SKM-1 (cell line): ENCODE measurements around the gene CCDC141.

Experiments
- DNase-seq: peaks from one replicate; lab custom pipeline; 2025; ENCODE audit not compliant: unreplicated experiment; lab: John Stamatoyannopoulos, UW

Gene CCDC141

DNA sequence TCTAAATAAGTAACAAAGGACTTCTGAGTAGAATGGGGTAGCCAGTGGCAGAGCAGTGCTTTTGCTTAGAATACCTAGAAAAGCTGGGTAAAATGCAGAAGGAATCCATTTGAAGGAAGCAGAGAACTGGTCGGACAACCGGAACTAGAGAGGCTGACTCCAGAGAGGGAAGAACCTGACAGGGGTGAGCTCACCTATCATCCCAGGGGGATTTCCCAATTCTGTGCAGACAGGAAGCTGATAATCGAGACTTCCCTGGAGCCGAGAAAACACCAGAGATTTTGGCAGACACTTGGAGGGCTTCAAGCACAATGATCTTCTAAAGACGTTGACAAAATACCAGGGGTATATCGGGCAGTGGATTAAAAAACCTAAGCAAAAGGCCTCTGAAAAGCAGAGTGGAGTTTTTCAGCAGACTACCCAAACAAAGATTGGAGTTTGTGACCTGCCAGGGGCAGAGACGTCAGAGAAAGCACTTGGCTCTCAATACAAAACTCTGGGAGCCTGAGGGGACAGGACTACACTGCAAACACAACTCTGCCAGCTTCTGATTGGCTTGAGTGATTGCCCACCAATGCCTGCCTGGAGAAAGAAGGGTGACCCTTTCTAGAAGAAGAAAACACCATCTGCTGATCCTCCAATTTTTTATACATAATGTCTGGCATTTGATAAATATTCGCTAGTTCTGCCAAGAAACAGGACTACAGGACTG, 175.3 kb downstream of the CCDC141 start:
- no peak for DNase-seq

DNA sequence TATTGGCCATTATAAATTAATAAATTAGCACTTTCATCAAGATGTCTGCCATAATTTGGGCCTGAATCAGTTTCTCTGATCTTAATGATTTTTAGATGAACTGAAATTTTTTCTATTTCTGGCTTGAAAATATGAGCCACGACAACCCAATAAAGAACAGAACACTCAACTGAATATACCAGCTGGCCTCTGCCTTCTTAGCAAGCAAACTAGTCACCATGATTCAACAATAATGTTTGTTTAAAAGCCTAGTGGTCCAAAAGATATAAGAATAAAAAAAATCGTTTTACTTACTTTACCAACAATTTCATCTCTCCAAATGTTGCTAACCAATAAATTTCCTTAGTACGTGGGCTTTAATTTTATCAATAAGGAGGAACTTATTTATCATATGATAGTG, 176.0 kb downstream of the CCDC141 start:
- DNase-seq, result no peak

DNA sequence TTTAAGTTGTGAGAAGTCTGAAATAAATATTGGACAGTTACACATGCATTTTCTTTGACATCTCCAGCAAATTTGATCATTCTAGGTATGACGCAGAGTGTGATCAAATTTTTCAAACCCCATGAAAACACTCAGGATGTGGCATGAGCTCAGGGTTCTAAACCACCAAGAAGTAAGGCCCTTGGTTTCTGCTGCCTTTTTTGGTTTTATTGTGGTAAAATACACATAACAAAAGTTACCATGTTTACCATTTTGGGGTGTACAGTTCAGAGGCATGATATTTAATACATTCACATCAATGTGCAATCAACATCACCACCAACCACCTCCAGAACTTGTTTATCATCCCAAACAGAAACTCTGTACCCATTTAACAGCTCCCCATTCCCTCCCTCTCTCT, 178.4 kb downstream of the CCDC141 start:
- no peak for DNase-seq

DNA sequence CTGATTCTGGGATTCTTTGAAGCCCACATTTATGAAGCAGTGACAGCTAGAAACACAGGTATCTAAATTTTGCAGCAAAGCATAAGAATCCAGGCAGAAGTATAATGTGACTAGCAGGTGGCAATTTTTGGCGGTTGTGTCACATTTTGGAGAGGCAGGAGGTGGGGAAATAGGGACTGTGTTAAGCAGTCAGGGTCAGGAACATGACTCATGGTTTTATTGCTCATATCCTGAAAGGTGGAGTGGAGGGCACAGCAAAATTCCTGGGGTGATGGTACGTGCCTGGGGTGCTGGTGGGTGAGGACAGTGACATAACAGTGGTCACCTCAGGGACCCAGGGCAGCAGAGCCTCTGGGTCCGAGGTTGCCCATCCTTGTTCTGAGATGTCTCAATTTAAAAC, 179.2 kb downstream of the CCDC141 start:
- no peak for DNase-seq

DNA sequence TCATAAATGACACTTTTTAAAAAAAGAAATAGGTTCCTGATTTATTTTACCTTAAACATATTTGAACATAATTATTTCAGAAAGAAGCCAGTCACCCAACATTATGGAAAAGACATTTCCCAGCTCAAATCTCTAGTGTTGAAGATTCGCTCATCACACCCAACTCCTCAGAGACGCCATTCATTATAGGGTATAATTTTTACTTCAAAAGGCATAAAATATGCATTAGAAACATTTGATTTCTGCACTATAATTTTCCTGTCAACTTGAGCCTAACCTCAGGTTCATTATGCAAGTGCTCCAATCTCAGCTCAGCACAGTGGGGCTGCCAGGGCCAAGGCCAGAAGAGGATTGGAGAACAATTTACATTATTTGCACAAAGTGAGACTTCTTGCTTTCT, 183.9 kb downstream of the CCDC141 start:
- no peak for DNase-seq

DNA sequence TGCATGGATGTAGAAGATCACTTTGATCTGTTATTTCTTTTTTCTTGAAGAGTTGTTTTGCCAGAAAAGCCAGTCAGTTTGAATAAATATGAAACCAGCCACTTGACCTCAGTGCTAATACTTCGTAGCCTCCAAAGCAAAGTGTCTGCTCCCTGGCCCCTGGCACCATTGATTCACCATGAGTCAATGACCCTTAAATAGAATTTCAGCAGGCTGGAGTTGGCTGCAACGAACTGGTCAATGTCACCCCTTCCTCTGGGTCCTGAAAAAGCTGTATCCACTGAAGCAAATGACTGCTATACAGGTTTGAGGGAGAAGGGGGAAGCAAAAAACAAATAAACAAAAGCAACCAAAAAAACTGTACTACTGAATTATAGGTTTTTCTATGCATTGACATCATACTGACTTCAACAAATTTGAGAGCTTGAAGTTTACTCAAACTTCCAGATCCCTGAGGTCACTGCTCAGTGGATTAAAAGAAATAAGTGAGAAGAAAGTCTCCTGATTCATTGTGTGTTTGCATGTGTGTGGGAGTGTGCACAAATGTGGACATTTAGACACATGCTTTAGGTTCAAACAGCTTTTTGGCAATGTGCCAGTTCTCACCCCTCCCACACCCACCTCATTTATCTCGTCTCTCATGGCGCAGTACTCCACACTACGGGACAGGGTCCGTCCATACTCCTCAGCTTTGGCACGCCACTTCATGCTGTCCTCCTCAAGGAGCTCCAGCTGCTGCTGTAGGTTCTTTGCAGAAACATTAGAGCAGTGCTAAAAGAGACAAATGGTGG, 184.6 kb downstream of the CCDC141 start:
- DNase-seq, result no peak

DNA sequence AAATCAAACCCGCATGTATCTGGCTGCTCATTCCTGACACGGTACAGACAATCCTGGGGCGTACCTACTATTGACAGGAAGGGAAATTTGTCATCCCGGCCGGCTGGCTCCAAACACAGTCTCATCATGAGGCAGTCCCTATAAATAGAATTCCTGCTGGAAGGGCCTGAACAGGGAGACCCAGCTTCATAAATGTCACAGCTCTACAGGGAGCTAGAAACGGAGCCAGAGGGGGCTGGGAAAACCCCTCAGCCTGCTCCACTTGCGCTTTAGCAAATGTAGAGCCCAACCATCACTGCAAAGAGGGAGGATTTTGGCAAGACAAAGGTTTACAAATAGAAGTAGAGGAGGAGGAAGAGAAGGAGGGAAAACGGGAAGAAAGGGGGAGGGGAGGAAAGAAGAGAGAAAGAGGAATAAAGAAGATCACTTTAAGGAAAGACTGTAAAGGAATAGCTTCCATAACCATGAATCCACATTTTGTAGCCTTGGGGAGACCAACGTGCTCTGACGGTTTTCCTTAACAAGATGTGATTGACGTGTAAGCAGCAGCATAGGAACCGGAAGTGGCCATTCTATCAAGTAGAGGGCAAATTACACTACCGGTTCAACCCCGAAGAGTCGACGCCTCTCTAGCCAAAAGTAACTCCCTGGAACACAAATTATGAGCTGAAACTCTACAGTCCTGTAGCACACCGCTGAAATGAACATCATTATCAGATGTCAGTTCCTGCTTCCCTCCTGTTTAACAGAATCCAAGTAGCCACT, 185.9 kb downstream of the CCDC141 start:
- no peak for DNase-seq

DNA sequence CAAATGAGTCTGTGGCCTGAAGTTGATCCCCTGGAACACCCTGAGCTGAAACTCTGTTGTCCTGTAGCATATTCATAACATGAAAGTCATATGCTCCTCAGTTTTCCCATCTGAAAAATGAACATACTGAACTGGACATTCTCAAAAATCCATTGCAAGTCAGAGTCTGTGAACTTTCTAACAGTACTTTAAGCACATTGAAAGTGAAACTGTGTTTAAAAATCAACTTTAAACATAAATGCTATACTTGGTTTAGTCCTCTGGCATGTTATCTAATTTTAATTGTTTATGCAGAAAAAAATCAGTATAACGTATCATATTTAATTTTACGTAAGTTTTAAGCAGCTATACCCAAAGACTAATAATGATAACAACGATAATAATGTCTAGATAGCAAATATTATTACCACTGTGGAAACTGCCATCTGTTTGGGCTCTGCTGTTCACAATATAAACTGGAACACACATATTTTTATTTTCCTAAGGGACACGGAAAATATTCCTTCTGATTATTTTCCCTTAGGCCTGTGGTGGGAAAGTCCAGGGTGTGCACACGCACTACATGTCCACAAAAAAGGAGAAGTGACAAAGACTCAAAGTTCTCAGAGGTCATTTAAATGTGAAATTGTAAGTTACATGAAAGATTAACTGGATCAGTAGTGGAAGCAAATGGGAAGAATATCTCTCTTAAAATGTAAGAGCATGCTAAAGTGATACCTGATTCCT, 186.6 kb downstream of the CCDC141 start:
- DNase-seq, result no peak

DNA sequence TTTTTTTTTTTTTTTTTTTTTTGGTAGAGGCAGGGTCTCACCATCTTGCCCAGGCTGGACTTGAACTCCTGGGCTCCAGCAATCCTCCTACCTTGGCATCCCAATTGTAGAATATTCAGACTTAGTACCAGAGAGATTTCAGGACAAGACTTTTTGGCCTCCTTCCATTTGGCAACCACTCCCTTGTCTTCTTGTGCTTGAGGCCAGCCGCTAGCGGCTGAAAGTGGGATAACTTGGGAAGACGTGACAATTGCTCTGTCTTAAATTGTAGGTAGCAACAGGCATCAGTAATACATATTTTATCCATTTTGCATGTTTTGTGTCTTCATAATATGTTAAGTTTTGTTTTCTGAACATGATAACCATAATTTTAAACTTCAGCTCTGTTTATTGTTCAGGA, 189.4 kb downstream of the CCDC141 start:
- DNase-seq, result no peak

DNA sequence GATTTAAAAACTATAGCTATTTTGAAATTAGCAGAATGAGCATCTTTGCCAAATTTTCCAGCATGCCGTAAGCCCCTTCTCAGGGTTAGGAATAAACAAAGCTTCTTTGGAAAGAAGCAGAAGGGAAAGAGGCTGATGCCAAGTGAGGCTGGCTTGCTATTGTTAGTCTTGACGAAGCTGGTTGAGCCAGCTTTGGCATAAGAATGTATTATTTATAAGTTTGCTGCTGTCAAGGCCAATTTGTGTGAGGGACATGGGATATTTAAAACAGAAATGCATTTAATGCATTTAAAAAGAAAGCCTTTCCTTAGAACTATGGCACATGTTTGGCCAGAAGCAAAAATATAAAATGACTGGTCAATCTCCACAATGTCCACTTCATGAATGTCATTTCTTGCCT, 190.2 kb downstream of the CCDC141 start:
- DNase-seq, result no peak

DNA sequence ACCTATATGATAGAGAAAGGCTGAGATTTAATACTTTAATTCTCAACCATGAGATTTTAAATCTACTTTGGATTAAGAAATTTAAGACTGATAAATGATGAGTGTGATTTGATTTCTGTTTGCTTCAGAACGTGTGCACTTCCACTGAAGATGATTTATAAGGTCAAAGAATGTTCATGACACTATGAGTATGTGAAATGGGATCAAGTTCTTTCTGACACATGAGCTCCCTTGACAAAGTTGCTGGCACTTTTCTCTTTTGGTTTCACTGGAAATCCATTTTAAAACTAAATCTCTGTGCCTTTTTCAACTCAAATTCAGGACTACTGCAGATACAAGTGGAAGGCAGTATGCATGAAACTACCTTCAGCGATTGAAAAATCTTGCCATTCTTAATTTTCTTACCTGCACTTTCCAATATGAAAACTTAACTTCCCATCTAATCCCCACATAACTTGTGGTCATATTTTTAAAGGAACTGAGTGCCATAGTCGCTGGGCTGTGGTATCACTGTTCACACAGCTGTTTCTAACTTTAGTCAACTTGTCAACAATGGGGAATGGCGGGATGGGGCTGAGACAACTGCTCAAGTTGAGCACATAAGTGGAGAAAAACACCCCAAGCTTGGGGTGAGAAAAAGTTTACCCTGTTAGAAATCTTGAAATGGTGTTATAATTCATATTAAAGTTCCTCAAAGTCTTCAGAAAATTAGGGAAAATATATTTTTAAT, 190.9 kb downstream of the CCDC141 start:
- DNase-seq, result no peak

DNA sequence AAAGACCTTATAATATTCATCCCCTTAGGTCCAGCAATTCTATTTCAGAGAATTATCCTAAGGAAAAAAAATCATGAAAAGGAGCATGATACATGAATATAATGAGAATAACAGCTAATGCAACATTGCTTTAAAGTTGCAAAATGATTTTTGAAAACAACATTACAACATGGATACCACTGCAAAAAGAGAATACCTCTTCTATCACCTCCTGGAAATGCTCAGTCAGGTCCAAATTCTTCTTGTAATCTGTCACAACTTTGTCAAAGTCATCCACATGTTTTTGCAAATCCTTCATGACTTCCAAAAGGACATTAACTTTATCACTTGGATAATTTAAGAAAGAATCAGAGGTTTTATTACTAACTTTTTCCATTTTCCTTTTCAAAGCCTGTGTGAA, 194.8 kb downstream of the CCDC141 start:
- no peak for DNase-seq

DNA sequence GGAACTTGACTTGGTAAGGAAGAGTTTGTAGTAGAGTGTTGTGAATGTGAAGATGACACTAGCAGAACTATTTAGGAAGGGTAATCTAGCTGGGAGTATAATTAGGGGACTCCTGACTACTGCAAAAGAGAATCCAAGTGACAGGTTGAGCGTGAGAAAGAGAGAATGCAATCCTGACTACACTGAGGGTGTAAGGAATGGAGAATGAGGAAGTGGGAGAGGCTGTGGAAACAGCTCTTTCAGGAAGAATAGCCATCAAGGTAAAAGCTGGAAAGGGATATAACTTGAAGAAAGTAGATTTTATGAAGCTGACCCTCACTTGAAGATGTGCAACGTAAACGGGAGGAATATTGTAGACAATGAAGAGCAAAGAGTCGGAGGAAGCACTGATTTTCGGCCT, 201.6 kb downstream of the CCDC141 start:
- DNase-seq, result no peak

DNA sequence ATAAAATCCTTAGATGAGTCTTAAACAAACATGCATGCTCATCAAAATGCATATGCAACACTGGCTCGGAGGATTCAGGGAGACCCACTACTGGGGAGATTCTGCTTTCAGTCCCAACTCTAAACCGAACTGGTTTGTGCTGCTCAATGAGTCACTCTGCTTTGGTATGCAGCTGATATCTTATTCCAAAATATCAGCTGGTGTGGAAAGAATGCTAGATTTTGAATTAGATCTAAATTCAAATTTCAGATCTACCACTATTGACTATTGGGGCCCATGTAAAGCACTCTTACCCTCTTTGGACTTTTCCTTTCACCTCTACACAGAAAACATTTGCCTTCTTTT, 203.5 kb downstream of the CCDC141 start:
- no peak for DNase-seq

DNA sequence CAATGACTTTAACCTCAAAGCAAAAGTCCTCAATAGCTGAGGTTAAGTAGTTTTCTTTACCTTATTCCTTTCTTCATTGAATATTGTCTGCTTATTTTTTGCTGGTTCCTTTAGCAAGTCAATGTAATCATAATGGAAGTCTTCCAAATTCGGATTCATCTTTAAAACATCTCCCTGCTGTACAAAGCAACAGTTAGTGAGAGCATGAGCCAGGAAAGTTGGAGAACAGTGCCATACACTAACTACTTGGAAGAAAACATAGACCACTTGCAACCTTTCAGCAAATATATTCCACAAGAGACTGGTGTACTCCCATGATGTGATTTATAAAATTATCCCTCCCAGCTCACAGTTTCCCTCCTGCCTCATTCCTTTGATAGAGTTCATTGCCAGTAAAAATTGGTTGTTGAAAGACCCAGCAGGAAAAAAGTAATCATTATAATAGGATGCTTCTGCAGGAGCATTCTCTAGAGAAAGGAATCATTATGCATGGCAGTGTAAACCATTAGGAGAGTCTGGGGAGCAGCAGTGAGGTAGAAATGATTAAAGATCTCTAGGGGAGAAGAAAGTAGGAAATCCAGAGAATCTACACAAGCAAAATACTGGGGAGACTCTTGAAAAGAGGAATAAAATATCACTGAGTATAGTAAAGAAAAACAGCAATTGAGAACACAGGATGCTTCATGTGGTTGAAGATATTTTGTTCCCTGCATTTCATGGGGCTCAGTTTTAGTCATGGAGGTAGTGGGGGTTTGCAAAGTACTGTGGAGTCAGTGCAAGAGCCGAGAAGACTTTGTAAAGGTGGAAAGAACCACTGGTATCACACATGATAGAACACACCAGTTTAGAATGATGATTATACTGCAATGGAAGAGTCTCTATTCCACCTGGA, 204.1 kb downstream of the CCDC141 start:
- no peak for DNase-seq

DNA sequence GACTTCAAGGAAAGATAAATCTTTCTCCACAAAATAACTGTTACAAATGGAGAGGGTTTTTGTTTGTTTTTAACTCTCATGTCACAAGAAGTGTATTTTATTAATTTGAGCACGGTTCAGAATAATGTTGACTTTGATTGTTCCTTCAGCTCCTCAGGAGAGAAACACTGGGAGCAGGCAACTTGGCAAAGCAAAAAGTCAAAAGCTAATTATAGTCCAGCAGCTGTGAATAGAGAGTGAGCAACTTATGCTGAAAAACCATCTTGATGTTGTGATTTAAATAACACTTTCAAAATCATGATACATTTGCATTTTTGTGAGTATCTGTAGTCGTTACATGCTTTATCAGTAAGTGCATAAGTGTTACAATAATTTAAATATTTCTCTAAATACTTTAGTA, 205.2 kb downstream of the CCDC141 start:
- DNase-seq, result no peak

DNA sequence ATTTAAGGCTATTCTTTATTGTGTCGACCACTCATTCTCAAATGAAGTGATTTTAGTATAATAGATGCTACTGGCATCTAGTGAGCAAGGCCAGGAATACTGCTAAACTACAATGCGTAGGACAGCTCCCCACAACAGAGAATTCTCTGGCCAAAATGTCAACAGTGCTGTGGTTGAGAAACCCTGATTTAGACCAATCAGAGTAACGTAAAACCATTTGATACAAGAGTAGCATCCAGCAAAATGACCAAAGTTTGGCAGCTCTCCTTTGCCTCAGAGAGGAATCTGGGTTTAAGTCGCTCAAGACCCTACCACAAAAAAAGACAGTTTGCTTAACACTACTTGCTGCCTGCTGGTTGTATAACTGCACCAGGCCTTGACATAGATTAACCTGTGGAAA, 205.7 kb downstream of the CCDC141 start:
- DNase-seq, result no peak

DNA sequence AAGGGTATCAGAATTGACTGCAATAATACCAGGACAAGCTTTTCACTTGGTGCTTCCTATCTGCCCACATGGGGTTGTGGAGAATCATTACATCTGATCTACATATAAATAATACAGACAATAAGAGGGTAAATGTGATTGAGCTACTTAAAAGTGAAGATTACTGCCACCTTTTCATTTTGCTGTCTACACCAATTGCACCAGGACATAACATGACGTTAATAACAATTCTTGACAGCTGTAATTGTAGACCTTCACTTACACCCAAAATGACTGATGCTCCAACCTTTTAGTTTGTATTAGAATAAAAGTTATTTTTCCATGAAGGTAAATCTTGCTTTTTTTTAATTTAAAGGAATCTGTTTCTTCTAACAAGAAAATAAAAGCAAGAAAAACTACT, 206.2 kb downstream of the CCDC141 start:
- no peak for DNase-seq

DNA sequence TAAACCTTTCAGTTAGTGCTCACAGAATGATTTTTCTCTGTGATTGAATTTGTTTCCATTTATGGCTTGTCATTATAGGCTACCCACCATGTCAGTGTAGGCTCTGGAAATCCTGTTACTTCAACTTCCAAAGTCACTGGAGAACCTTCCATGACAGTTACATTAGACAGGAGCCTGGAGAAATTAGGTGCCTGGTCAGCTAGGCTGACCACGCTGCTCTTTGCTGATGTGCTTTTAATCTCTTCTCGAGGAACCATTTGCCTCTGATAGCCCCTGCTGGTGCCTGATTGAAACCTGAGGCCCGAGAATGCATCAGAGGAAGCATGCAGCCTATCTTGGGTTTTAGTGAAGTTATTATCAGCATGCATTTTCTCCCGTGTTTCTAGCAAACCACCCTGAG, 213.1 kb downstream of the CCDC141 start:
- no peak for DNase-seq

DNA sequence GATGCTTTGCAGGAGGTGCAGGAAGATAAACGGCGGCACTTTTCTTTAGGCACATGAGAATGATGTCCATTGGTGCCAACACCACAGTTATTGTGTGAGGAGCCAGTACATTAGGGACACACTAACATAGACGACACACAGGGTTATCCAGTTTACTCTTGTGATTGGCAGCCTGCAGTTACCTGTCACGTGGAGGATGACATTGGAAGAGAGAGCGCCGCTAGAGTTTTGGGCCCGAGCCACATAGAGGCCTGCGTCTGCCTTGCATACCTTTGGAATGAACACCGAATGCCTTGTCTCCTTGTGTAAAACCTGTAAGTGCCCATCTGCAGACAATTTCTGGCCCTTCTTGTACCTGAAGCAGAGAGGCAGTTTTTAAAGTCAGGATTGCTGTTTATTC, 215.9 kb downstream of the CCDC141 start:
- no peak for DNase-seq
